Left lung (tissue), 10 donors: ENCODE measurements around the gene SLF2. TPM values are rescaled to one million over a fixed set of nuclear protein-coding genes. Genes with fewer than 3 reads are reported as not detected.

Experiments used
- ATAC-seq: fragments of 200-7000 bp; cut with Tn5 transposase; one replicate; pipeline ENCODE4 v1.9.1; 2020; ENCODE audit warnings: moderate library complexity
- DNase-seq, 4 donors: peaks; one replicate each; pipeline ENCODE4 v3.0.0-alpha.2; 2013 to 2020
- H3K27ac ChIP-seq, 2 donors: fragments of 200-600 bp; sonication (generic) in 1 of 2; one replicate each; pipeline versions ENCODE4 v1.5.0 to v1.8.0; 2020 to 2021
- H3K27me3 ChIP-seq, 2 donors: fragments of 200-600 bp; sonication (generic) in 1 of 2; one replicate each; pipeline versions ENCODE4 v1.5.0 to v1.8.0; 2020 to 2021
- H3K36me3 ChIP-seq, 2 donors: fragments of 200-600 bp; sonication (generic) in 1 of 2; one replicate each; pipeline versions ENCODE4 v1.5.0 to v1.8.0; 2020 to 2021
- H3K4me1 ChIP-seq, 2 donors: fragments of 200-600 bp; one replicate each; pipeline ENCODE4 v1.8.0; 2021
- H3K4me3 ChIP-seq, 2 donors: fragments of 200-600 bp; sonication (generic) in 1 of 2; one replicate each; pipeline versions ENCODE4 v1.5.0 to v1.8.0; 2020 to 2021; ENCODE audit warnings: mild to moderate bottlenecking in 1 of 2
- H3K9me3 ChIP-seq, 2 donors: fragments of 200-600 bp; sonication (generic) in 1 of 2; one replicate each; pipeline versions ENCODE4 v1.5.0 to v1.8.0; 2020 to 2021
- intact Hi-C, 2 donors: fragments of 100-400 bp; cut with DNase I; formaldehyde crosslinking; loops; one replicate each; pipeline versions ENCODE4 v1.11.2 to v1.14.2; 2022
- polyA plus RNA-seq, 6 donors: library from polyadenylated mRNA; unstranded; fragments of 120-200 nt; gene quantifications; one replicate each; pipeline ENCODE4 v1.2.1, GENCODE V29; 2013; ENCODE audit not compliant: insufficient read length in 6 of 6
- total RNA-seq, 2 donors: library from RNA; stranded (reverse); fragmentation: NEBNext Ultra II Directional; extraction: Animal tissue kit (Norgen Biotek cat#: 25700); gene quantifications; one replicate each; pipeline ENCODE4 v1.2.1, GENCODE V29; 2021
- TF ChIP-seq, protein P1 (sequence below), 2 donors: fragments of 200-600 bp; sonication (generic) in 1 of 2; IDR thresholded peaks; one replicate each; pipeline versions ENCODE4 v1.5.0 to v1.8.0; 2021; ENCODE audit warnings: antibody characterized with exemption in 2 of 2
- donor health status: DM: no; HTN: yes; CAD: no.
- donor health status: DM: no; HTN: no; CAD: no.

SLF2 gene
- total and polyA plus RNA-seq, 8 donors, result 26.4 to 70.7 (median 60.4) TPM

DNA sequence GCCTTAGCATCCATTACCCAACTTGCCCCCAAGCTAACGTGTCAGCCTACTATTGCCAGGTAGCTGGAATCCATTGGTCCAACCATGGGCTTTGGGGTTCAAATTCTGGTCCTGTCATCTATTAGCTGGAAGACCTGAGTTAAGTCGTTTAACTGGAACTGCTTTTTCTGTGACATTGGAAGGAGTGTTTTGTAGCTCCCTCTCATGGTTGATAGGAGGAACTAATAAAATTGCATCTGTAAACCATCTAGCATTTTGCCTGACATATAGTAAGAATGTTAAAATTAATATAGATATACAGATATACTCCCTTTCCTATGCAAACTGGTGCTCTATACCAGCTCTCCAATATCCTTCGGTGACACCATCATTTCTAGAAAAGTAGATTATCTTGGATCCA lies 23.8 kb upstream of the SLF2 start:
- no peak overlapping the region for H3K27ac ChIP-seq
- DNase-seq (no peak), ATAC-seq (no peak)
- no peaks in the 10 kb centered on the region for H3K4me1 ChIP-seq
- no peaks in the 10 kb centered on the region for H3K9me3 ChIP-seq
- no peaks in the 10 kb centered on the region for H3K36me3 ChIP-seq
- TF ChIP-seq, protein P1, sequence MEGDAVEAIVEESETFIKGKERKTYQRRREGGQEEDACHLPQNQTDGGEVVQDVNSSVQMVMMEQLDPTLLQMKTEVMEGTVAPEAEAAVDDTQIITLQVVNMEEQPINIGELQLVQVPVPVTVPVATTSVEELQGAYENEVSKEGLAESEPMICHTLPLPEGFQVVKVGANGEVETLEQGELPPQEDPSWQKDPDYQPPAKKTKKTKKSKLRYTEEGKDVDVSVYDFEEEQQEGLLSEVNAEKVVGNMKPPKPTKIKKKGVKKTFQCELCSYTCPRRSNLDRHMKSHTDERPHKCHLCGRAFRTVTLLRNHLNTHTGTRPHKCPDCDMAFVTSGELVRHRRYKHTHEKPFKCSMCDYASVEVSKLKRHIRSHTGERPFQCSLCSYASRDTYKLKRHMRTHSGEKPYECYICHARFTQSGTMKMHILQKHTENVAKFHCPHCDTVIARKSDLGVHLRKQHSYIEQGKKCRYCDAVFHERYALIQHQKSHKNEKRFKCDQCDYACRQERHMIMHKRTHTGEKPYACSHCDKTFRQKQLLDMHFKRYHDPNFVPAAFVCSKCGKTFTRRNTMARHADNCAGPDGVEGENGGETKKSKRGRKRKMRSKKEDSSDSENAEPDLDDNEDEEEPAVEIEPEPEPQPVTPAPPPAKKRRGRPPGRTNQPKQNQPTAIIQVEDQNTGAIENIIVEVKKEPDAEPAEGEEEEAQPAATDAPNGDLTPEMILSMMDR (IDR thresholded peaks at IDR 0.05), result no peak
- peaks cover 0 to 57% of the 10 kb centered on the region in 2 donors for H3K27me3 ChIP-seq
- H3K4me3 ChIP-seq, result no peak overlapping the region
- intact Hi-C loops, result no loop called here

DNA sequence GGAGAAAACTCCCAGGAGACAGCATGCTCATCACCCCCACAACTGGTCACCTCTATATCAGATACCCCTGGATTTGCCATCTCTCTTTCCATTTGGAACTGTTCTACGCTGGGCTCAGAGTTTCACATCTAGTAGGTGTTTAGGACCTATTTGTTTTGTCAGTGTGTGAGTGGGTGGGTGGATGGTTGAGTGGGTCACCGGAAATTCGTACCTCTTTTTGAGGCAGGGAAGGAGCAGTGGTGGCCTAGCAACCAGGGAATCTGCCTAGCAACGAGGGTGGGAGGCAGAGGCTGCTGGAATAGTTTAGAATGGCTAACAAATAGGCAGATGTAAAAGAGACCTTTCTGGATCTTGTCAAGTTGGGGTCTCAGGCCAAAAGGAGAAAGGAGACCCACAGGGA lies 23.2 kb upstream of the SLF2 start:
- TF ChIP-seq, protein P1 (IDR thresholded peaks at IDR 0.05), result no peak
- no peak for DNase-seq
- H3K9me3 ChIP-seq, result no peaks in the 10 kb centered on the region
- H3K4me3 ChIP-seq, result no peak overlapping the region
- ATAC-seq, result no peak
- peaks cover 0 to 62% of the 10 kb centered on the region in 2 donors for H3K27me3 ChIP-seq
- no peak overlapping the region for H3K27ac ChIP-seq
- intact Hi-C loops, result no loop called here
- H3K36me3 ChIP-seq, result no peaks in the 10 kb centered on the region
- no peaks in the 10 kb centered on the region for H3K4me1 ChIP-seq

DNA sequence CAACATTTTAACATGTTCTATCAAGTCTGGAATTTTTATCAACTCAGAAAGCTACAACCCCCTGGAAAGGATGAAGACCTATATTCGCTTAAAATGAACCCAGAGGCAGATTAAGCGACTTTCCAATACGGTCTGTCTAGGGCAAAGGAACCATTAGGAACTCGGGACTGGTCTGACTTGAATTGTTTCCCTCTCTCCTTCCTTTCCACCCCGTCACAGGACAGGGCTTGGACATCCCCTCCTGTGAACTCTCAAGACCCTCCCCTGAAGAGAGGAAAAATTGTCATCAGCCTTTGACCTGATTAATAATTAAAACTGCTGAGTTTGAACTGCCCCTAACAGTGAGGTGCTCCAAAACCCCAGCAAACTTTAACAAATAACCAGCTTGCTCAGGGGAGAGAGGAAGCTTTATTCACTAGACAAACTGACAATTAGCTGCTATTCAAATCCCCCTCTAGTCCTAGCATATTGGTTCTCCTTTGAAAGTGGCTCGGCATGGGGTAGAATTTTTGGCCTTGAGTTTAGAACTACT lies 22.6 kb upstream of the SLF2 start:
- no peak for ATAC-seq
- peaks cover 0 to 62% of the 10 kb centered on the region in 2 donors for H3K27me3 ChIP-seq
- no peak for DNase-seq
- no peaks in the 10 kb centered on the region for H3K36me3 ChIP-seq
- no peak overlapping the region for H3K27ac ChIP-seq
- H3K9me3 ChIP-seq, result no peaks in the 10 kb centered on the region
- TF ChIP-seq, protein P1 (IDR thresholded peaks at IDR 0.05), result no peak
- intact Hi-C loops, result no loop called here
- no peaks in the 10 kb centered on the region for H3K4me1 ChIP-seq
- no peak overlapping the region for H3K4me3 ChIP-seq

DNA sequence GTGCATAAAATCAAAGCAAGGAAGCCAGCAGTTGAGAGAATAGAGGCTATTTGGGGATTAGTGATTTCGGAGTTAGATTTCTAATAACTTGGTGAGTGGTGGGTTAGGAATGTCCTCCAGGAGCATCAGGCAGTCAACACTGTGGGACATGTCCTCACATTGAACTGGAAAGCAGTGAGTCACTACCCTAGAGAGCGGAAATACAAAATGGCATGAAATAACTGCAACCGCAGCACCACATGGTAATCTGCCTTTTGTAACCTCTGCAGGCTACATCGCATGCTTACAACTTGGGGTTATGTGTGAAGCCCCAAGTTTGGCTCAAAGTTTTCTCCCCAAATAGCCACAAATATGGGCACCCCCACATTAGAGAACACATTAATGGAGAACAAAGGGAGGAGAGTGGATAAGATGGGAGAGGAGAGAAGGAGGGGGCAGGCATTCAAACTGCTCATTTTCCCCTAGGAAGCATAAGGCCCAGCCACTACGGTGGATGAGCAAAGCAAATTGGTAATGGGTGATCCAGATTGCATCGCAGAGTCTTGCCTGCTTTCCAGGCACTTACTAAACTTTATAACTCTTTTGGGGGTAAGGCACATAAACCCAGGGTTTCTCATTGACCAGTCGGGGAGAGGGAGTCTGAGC lies 22.0 kb upstream of the SLF2 start:
- Histone ChIP-seq H3K9me3 (no peaks in the 10 kb centered on the region), H3K4me3 (no peak overlapping the region), H3K36me3 (no peaks in the 10 kb centered on the region), H3K27ac (no peak overlapping the region), H3K27me3 (peaks cover 0 to 62% of the 10 kb centered on the region in 2 donors), H3K4me1 (no peaks in the 10 kb centered on the region)
- TF ChIP-seq, protein P1 (IDR thresholded peaks at IDR 0.05), result no peak
- peak; percentile 32 for ATAC-seq
- no peak for DNase-seq
- intact Hi-C loops, result no loop called here

DNA sequence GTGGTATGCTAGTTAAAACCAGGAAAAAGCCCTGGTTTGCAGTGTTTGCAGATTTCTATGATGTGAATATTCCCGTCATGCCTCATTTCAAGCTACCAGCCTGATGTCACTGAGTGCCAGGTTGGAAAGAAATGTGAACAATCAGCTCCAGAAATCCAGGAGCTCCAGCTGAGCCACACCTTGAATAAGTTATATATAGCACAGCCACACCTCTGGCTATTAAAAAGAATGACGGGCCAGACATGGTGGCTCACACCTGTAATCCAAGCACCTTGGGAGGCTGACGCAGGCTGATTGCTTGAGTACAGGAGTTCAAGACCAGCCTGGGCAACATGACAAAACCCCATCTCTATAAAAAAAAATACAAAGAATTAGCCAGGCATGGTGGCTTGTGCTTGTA lies 18.7 kb upstream of the SLF2 start:
- Histone ChIP-seq H3K36me3 (no peaks in the 10 kb centered on the region), H3K27ac (no peak overlapping the region), H3K4me3 (no peak overlapping the region), H3K27me3 (peaks cover 0 to 55% of the 10 kb centered on the region in 2 donors), H3K9me3 (no peaks in the 10 kb centered on the region), H3K4me1 (no peaks in the 10 kb centered on the region)
- no peak for DNase-seq
- intact Hi-C loops, result no loop called here
- ATAC-seq, result no peak
- TF ChIP-seq, protein P1 (IDR thresholded peaks at IDR 0.05), result no peak
